Measurements from ENCODE around the gene IRGQ. TPM values are rescaled to one million over a fixed set of nuclear protein-coding genes. Genes with fewer than 3 reads are reported as not detected.
"Not testable (repeated sequence)": the region's sequence is repeated elsewhere in the genome, so short reads cannot be mapped to it uniquely, and the experiment has no call there.

The IRGQ gene
- total and polyA plus RNA-seq, 8 donors: 4.3 to 14.7 (median 9.3) TPM

DNA sequence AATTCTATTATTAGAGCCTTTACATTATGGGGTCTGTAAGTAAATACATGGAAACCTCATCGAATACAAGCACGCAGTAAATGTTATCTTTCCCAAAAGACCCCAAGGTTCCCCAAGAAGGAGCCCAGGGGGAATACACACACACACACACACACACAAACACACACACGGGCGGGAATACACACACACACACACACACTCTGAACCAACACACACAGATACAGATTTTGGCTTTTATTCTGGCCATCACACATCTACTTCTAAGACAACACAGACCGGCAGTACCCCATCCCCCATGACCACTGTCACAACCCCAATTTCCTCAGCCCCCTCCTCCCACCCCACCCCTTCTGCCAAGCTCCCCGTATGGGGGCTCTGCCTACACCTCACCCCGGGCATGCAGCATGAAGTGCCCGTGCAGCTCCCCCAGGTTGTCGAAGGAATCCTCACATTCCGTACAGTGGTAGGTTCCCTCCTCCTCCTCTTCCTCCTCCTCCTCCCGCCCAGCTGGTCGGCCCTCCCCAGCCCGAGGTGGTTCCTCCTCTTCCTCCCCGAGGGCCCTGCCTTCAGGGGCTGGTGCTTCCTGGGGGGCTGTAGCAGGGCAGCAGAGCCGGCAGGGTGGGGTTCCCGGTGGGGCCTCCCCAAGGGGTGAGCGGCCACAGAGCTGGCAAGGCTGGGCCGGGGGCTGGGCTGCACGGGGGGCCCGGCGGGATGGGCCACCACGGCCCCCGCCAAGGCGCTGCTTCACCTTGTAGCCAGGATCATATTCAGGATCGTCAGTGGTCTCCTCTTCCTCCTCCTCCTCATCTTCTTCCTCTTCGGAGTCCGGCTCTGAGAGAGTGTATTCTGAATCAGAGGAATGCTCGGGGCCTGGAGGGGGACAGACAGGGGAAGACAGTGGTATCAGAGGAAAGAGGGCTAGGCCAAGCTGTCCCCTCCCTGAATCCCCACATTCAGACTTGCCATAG lies 11.6 kb upstream of the IRGQ start:
- Histone ChIP-seq H3K27ac (no peak overlapping the region), H3K4me3 (no peak overlapping the region), H3K4me1 (no peaks in the 10 kb centered on the region), H3K27me3 (no peaks in the 10 kb centered on the region), H3K9me3 (no peaks in the 10 kb centered on the region), H3K36me3 (peaks cover 0 to 3% (median 3%) of the 10 kb centered on the region in 3 donors)
- FAIRE-seq (no peak), DNase-seq (peak in 1 of 6 donors; percentile 67), ATAC-seq (no peak)
- intact Hi-C loops (cut with DNase I): no loop called here
- TF ChIP-seq, protein P1, sequence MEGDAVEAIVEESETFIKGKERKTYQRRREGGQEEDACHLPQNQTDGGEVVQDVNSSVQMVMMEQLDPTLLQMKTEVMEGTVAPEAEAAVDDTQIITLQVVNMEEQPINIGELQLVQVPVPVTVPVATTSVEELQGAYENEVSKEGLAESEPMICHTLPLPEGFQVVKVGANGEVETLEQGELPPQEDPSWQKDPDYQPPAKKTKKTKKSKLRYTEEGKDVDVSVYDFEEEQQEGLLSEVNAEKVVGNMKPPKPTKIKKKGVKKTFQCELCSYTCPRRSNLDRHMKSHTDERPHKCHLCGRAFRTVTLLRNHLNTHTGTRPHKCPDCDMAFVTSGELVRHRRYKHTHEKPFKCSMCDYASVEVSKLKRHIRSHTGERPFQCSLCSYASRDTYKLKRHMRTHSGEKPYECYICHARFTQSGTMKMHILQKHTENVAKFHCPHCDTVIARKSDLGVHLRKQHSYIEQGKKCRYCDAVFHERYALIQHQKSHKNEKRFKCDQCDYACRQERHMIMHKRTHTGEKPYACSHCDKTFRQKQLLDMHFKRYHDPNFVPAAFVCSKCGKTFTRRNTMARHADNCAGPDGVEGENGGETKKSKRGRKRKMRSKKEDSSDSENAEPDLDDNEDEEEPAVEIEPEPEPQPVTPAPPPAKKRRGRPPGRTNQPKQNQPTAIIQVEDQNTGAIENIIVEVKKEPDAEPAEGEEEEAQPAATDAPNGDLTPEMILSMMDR (IDR thresholded peaks at IDR 0.05): no peak
- WGBS, 2 donors: 83 to 89% methylated on average over 25 to 28 of the region's 28 CpGs

DNA sequence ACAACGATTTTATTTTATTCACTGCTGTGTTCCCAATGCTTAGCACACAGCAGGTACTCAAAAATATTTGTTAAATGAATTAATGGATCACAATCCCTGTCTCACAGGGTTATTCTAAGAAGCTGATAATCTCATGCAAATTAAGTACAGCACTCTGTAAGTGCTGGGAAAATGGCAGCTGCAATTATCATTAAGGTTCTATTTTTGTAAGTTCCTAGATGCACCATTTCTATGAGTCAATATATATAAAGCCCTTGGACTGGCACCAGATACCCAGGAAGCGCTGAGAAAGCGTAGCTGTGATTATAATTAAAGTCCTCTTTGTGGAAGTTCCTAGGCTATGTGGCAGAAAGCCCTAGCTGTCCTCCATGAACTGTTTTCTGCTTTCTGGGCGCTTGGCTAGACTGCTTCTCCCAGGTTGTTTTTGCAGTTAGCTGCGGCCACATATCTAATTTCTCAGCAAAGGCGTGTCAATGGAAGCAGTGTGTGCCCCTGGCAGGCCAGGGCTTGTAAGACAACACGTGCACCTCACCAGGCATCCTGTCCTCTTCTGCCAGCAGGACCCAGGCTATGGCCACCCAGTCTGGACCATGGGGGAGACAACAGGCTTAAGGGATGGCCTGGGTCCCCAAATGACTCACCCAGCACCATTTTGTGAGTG lies 10.8 kb upstream of the IRGQ start:
- Histone ChIP-seq H3K27me3 (no peaks in the 10 kb centered on the region), H3K4me3 (no peak overlapping the region), H3K27ac (no peak overlapping the region), H3K9me3 (no peaks in the 10 kb centered on the region), H3K4me1 (no peaks in the 10 kb centered on the region), H3K36me3 (peaks cover 0 to 1% (median 0%) of the 10 kb centered on the region in 3 donors)
- ATAC-seq (peak in 2 of 4 donors; percentile 24 to 25), DNase-seq (peak in 1 of 6 donors; percentile 12), FAIRE-seq (no peak)
- intact Hi-C loops (cut with DNase I): no loop called here
- TF ChIP-seq, protein P1 (IDR thresholded peaks at IDR 0.05): no peak
- WGBS, 2 donors: 46 to 50% methylated on average over 7 of the region's 7 CpGs

DNA sequence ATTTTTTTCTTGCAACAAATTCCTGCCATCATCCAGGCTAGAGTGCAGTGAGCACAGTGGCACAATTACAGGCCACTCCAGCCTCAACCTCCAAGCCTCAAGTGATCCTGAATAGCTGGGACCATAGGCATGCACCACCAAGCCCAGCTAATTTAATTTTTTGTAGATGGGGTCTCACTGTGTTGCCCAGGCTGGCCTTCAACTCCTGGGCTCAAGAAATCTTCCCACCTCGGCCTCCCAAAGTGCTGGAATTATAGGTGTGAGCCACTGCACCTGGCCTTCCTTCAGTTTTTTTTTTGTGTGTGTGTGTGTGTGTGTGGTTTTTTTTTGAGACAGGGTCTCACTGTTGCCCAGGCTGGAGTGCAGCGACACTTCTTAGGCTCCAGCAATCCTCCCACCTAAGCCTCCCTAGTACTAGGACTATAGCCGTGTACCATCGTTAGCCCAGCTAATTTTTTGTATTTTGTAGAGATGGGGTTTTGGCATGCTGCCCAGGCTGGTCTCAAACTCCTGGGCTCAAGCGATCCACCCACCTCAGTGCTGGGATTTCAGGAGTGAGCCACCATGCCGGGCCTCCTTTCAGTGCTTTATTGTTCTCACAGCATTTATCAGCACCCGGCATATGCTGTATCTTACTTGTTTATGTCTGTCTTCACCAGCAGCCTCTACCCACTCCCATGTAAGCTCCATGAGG lies 10.1 kb upstream of the IRGQ start:
- TF ChIP-seq, protein P1 (IDR thresholded peaks at IDR 0.05): no peak
- ATAC-seq (peak in 2 of 4 donors; percentile 26 to 28), DNase-seq (no peak), FAIRE-seq (no peak)
- Histone ChIP-seq H3K27me3 (no peaks in the 10 kb centered on the region), H3K4me1 (no peaks in the 10 kb centered on the region), H3K36me3 (no peaks in the 10 kb centered on the region), H3K27ac (no peak overlapping the region), H3K4me3 (no peak overlapping the region), H3K9me3 (no peaks in the 10 kb centered on the region)
- intact Hi-C loops (cut with DNase I): no loop called here
- WGBS, 2 donors: 45 to 57% methylated on average over 7 of the region's 7 CpGs

DNA sequence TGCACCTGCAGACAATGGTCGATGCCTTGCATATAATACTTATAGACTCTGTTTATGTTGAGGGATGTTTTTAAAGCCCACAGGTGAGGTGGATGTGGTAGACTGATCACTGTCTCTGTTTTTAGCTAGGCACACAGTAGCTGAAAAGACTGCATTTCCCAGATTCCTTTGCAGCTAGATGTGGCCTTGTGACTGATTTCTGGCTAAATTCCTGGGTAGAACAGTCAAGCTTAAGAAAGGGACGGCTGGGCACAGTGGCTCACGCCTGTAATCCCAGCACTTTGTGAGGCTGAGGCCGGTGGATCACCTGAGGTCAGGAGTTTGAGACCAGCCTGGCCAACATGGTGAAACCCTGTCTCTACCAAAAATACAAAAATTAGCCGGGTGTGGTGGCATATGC lies 4.4 kb upstream of the IRGQ start:
- H3K36me3 ChIP-seq; H3K9me3 ChIP-seq; intact Hi-C loops (cut with DNase I); H3K4me3 ChIP-seq; H3K27me3 ChIP-seq; FAIRE-seq; H3K27ac ChIP-seq; ATAC-seq; DNase-seq: not testable (repeated sequence)
- WGBS, 2 donors: 56 to 60% methylated on average over 5 of the region's 5 CpGs
- H3K4me1 ChIP-seq: peaks cover 6 to 12% (median 9%) of the 10 kb centered on the region in 3 donors

Data from pancreas (tissue), 10 donors.